NCI-H2227 (cell line): Measurements from ENCODE around the gene CDCP1.
"Not testable (repeated sequence)": the region's sequence is repeated elsewhere in the genome, so short reads cannot be mapped to it uniquely, and the experiment has no call there.

ENCODE experiments used
- DNase-seq: peaks from one replicate; lab custom pipeline; 2025; ENCODE audit not compliant: unreplicated experiment; lab: John Stamatoyannopoulos, UW

The CDCP1 gene

DNA sequence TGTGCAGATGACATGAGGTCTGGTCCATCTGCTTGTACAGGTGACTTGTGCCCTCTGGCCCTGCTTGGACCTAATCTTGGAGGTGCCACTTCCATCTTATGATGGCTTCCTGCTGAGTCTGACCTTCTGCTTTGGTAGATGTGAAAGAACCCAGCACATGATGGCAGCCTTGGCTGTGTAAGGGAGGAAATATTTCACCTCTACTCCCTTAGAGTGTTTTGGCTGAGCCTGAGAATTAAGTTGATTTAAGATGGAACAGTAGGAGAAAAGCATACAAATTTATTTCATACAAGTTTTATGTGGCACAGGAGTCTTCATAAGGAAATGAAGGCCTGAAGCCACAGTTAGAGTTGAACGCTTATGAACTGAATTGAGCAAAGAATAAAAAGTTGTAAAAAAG lies 27.6 kb upstream of the CDCP1 start:
- DNase-seq: no peak

DNA sequence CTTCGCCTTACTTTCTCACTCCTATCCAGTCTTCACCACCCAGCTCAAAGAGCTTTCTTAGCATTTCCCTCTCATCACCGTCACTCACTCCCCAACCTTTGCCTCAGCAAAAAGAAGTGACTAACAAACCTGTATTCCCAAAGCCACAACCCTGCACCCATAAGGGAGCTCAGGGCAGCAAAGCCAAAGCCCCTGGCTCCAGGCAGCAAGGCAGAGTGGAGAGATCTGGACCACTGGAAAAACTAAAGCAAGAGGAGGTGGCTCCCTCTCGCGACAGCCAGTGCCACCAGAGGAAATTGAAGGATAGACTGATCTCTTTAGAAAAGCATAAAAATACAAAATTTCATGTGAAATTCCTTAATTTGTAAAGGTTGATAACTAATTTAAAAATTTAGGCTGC lies 25.1 kb upstream of the CDCP1 start:
- DNase-seq: no peak

DNA sequence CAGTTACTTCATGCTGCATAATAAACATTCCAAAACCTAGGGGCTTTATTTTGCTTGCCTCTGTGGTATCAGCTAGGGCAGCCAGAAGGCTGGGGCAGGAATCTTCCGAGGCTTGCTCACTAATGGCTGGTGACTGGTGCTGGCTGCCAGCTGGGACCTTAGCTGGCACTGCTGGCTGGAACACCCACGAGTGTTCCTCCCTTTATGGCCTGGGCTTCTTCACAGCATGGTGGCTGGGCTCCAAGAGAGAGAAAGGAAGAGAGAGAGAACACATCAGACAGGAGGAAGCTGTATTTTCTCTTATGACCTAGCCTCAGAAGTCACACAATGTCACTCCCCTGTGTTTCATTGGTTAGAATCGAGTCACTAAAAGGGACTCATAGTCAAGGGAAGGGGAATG lies 23.9 kb upstream of the CDCP1 start:
- DNase-seq: no peak

DNA sequence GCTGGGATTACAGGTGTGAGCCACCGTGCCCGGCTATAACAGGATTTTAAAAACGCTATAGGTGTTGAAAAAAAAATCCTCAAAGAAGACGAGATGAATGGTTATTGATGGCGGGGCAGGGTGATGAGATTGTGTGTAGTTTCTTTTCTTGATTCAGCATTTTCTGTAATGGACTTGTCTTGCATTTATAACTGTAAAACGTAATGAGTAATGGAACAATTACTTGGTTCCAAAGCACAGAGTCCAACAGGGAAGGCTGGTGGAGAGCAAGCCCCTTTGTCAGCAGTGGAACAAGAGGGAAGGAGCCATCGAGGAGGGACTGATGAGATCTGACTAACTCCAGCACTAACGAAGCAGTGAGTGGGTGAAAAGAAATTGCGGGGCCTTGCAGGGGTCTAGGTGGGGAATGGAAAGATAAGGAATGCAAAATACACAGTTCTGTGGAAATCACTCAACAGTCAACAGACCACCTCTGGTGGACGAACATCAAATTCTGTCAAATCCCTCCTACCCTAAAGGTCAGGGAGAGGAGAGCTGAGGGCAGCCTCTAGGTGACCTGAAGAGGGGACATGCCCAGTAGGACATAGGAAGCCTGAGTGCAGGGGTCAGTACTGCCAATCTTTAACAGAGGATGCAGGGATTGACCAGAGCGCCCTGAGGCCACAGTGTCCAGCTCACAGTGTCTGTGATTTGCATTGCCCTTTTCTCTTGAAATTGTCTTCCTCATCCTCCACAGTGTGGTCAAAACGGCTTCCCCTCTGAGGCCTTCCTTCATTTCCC lies 23.1 kb upstream of the CDCP1 start:
- DNase-seq: no peak

DNA sequence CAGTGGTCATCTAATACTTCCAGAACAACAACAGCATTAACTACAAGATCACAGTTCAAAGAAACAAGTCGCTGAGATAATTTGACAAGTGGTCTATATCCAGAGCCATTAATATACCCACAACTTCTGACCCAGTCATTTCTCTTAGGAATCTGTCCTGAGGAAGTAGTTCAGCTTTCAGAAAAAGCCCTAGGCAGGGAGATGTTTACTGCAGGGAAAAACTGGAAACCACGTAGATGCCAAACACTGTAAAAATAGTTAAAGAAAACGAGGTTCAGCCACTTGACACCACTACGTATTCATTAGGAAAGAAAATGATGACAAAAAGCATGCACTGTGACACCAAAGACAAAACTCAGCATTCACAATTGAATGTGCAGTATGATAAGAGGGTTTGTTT lies 22.3 kb upstream of the CDCP1 start:
- no peak for DNase-seq

DNA sequence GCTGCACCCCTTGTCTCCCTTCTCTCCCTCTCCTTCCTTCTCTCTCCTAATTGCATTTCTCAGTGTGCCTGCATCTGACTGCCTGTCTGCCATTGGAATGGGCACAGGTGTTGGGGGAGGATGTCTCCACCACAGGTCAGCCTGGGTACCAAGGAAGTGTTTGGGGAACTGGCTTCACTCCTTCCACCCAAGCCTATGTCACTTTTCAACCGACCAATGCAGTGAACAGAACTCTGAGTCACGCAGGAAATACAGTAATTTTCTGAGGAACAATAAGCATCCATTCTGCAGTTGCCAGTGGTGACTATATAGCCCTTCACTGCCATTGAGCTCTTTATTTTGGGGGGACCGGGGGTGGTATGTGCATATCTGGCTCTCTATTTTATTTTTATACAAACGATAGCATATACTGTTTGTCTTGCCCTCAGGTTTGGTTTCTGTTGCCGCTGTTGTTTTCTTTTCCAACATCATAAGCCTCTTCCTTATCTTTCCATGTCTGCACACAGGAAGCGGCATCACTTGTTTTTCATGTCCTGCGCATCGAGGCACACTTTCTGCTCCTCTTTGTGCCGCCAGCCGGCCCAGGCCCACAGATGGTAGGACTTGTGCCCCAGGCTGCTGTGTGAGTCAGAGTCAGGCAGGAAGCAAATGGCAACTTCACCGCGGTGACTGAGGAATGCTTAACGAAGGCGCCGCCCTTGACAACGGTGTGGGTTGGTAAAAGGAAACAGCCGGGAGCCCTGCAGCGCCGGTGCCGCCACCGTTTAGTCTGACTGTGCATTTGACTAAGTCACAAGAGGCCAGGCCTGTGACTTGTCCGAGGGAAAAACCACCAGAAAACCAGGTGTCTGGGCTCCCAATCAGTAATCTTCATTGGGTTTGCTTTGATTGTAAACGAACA lies 21.1 kb upstream of the CDCP1 start:
- DNase-seq: peak; percentile 80

DNA sequence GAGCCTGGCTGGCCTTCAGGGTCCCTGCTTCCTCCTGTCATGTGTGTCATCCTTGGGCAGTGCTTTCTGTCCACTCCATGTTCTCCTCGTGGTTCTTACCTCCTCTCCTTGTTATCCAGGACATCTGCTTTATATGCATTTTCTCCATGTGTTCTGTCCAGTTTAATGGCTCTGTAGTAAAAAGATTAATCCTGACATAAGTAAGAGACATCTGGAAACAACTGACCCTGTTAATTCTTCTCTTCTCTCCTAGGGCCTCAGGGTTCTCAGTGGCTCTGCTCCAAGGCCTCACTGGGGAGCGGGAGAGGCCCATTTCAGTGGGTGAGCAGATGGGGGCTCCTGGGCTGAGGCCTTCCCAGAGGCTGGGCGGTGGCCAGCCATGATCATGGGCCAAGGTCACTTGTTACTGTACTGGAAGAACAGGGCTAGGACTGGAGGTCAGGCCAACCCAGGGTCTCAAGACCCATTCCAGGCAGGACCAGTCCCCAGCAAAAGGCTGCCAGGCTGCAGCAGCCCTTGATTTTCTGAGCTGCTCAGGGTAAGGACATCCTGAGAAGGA lies 20.2 kb upstream of the CDCP1 start:
- no peak for DNase-seq

DNA sequence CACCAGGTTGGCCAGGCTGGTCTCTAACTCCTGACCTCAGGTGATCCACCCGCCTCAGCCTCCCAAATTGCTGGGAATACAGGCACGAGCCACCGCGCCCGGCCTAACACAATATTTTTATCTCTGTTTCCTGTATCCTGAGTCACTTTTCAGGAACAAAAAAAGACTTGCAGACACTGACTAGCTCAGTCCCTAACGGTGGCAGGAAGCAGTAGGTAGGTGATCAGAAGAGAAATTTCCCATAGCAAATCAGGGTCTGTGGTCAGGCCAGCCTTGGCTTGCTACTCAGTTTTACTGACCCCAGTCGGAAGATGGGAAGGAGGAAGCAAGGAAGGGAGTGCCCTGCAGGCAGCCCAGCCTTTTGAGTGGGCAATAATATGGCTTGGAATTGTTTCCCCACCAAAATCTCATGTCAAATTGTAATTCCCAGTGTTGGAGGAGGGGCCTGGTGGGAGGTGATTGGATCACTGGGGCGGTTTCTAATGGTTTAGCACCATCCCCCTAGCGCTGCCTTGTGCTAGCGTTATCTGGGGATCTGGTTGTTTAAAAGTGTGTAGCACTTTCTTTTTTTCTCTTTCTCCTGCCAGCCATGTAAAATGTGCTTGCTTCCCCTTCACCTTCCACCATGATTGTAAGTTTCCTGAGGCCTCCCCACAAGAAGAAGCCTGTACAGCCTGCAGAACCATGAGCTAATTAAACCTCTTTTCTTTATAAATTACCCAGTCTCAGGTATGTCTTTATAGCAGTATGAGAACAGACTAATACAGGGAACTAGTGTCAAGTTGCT lies 19.5 kb upstream of the CDCP1 start:
- no peak for DNase-seq

DNA sequence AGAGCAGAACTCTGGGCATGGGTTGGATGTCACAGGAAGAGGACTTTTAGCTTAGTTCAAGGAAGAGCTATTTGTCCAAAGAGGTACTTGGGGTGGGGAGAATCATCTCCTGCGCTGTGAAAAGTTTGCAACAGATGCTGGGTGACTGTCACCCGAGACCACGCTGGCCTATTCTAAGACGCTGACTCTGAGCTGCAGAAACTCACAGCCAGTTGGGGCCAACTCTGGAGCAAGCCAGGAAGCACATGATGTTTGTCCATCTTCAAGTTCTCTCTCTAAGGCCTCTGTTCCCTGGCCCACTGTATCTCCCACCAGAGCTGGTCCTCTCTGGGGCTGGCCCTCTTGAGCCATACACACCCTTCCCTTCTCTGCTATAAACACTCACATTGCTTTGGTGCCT lies 17.9 kb upstream of the CDCP1 start:
- DNase-seq: no peak

DNA sequence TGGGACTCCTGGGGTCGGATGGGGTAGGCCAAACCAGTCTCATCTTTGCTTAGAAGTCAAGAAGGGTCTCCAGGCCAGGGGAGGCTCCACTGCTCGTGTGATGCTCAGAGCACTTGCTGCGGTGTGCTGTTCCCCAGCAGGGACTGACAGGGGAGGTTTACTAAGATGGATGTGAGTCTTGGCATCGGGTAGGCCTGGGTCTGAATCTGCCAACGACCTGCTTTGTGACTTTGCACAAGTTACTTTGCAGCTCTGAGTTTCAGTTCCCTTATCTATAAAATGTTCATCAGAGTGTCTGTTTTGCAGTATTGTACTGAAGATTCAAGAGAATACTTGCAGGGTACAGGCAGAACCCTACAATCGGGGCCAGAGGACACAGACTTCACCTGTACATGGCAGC lies 17.3 kb upstream of the CDCP1 start:
- no peak for DNase-seq

DNA sequence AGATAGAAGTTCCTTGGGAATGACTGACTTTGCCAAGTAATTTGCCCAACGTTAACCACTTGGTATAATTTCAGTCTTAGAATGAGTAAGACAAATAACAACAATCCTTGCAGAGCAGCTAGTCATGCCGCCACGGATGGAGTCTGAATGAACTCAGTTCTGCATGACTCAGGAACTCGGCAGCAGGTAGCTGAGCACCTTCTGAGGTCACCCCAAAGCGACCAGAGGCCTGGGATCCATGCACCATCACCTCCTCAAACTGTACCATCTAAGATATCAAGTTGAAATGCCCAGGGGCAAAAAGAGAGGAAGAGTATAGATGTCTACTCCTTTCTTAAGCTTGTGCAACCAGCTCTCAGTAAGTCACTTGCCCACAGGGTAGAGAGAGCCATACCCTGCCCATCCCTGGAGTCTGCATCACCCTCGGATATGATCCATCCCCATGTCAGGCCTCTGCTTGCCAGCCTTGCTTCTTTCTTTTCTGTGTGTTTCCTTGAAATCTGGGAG lies 8.5 kb upstream of the CDCP1 start:
- DNase-seq: no peak

DNA sequence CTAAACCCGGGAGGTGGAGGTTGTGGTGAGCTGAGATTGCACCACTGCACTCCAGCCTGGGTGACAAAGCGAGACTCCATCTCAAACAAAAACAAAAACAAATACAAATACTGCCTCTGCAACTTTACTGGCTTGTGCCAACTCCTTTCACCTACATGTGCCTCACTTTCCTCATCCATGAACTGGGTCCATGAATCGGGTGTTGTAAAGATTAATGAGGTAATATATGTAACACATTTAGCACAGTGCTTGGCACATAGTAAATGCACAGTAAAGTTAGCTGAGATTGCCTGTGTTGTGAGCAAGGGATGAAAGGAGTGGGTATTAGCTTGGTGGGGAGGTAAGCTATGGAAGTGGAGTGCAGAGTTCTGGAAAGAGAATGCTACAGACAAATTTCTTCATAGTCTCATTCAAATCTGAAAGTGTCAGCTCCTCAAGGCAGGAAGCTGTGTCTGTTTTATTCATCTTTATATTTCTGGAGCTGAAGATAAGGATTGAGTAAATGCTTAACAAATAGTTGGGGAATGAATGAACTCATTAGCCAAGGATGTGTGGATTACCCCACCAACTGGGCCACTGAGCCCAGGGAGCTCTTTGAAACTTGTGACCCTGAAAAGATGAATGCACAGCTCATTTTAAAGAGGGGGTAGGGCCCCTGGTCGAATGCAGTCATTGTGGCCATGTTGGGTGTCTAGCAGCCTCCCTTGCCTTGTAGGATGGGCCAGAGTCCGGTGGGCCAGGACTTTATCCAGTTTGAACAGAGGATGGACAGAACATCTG lies 7.7 kb upstream of the CDCP1 start:
- DNase-seq: no peak

DNA sequence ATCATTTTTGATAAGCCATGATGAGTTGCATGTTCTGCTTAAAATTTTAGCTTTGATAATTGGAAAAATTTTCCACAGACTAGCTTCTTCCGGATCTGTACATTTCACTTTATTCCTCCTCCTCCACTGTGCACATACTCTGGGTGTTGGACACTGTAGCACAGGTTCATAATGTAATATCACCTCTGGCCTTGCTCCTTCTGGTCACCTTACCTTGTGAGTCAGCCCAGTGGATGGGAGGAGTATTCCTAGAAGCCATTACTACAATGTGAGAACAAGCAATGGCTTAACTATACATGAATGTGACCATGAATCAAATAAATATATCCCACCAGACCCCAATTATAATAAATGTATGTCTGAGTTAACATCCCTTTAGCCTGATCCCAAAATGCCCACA lies 6.1 kb upstream of the CDCP1 start:
- DNase-seq: no peak

DNA sequence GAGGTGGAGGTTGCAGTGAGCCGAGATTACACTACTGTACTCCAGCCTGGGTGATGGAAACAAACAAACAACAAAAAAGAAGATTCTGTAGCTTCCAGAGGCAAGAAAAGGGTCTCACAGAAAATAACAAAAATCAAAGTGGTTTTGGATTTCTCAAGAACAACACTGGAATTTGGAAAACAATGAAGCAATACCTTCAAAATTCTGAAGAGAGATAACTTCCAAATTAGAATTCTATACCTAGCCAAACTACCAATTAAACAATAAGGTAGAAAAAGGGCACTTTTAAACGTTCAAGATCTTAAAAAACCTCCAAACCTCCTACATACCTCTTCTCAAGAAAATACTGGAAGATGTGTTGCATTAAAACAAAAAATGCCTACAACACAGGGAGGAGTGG lies 4.9 kb upstream of the CDCP1 start:
- DNase-seq: no peak

DNA sequence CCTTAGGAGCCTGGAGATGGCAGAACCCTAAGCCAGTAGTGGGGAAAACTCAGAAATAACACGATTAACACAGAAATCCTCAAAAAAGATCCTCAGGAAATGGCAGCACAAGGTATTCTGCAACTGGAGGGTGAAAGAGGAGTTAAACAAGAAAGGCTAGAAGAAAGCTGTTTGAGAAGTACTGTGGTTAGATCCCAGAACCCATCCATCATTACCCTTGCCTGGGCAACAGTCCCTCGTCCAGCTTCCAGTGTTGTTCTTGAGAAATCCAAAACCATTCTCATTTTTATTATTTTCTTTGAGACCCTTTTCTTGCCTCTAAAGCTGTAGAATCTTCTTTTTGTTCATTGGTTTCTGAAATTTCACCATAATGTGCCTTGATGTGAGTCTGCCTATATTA lies 2.7 kb upstream of the CDCP1 start:
- DNase-seq: no peak

DNA sequence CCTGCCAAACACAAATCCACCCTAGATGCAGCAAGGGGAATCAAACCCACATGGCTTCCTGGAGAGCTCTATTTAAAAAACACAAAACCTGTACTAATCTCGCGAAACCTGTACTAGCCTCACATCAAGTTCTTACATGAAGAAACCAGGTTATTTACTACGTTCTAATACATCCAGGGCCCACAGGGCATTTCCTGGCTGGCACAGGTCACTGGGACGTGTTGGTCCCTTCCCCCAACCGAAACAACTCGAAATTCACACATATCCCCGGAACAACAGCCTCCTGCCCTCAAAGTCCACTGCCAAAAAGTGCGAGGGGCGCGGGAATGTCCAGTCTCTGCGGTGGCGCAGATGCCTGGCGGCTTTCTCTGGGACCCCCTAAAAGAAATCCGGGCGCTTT lies 955 bp downstream of the CDCP1 start:
- no peak for DNase-seq

DNA sequence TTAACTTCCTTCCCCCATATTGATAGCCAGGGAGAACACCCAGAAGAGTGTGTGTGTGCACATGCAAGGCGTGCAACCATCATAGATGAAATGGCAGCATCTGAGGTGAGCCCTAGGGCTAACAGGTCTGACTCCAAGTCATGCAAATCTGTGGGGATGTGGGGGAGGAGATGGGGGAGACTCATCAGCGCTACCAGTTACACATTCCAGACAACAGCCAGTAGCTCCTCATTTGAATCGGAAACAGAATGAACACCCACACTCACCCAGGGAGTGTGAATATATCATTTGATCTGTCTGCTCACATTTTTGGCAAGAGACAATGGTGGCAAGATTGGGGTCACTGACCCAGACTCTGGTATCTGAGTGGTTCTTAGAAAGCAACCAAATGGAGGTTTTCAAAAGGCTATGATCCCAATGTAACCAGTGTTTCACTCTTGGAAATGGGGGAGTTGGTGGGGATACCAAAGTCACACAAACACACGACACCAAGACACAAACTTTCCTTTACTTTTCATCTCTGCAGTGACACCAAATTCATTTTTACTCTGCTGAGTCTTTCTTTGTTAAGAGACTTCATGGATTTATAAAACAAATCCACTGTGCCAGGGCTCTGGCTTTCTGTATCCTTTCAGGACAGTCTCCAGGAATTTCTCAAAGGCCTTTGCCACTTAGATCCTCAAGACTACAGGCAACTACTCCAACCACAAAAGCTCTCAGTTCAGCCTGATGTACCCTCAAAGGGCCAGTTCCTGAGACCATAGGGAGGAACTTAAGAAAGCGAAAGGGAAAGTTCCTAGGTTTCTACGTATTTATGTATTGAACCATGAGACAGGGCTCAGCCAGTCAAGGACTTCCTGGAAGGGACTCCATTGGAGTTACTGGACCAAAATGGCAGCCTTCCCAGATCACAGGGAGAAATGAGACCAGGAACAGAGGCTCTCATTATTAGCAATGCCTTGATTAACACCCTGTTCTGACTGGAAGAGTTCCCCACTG lies 2.2 kb downstream of the CDCP1 start:
- DNase-seq: no peak

DNA sequence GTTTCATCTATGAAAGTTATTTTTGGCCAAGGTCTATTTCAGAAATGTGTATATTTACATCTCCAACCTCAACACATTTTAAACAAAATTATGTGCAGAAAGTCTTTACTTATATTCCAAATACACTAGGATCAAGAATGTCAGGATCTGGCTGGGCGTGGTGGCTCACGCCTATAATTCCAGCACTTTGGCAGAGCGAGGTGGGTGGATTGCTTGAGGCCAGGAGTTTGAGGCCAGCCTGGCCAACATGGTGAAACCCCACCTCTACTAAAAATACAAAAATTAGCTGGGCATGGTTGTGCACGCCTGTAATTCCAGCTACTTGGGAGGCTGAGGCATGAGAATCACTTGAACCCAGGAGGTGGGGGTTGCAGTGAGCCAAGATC lies 5.4 kb downstream of the CDCP1 start:
- not testable (repeated sequence) for DNase-seq

DNA sequence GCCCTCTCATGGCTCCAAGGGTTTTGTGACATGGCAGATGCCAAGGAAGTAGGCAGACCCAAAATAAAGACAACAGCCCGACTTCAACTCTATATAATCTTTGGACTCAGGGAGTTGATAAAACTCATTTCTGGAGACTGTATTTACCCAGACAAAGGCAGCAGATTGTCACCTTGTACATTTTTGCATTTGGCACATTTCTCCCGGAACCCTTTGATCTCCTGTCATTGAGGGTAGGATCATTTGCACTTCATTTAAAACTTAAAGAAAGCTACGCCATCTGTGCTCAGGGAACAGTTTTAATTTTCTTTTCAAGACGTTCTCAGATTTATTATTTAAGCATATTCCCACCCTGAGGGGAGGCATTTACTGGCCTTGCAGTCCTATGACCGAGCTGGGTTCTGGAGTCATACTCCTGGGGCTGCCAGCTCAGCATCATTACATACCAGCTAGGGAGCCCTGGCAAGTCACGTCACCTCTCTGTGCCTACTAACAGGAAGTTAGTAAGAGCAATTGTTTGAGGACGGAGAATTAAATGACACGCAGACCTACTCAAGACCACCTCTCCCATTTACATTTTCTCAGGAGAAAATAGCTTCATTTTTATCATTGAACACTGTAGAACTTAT lies 5.9 kb downstream of the CDCP1 start:
- no peak for DNase-seq
